ENCODE data around the gene EXOC6B.

EXOC6B gene

DNA sequence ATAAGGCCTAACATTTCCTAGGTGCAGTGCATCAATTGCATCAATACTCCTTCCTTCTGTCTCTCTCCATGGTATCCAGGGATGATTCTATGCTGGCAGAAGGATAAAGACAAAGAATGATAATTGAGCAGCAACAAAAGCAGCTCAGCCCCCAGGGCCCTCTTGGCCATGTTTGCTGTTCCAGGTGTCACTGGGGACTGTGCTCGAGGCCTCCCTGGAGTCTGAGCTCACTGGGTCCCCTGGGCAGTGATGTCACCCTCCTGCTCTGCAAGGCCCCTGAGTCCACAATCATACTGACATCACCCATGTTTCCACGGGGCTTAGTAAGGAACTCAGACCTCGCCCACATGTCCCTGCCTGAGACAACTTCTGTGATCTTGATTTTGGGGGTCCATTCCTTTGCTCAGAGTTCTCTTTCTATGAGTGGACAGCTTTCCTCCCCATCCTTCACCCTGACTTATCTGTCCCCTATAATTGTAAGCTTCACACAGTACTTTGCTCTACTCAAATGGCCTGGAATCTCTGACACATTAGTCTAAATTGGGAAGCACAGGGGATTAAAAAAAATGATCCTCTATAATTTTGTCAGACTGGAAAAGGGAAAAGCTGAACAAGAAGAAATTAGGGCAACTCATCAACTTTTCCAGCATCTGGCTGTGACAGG, 15.8 kb upstream of the EXOC6B start:
- no peaks in the 10 kb centered on the region for H3K36me3 ChIP-seq (ENCODE audit: insufficient read depth, low read length)
- no peaks in the 10 kb centered on the region for H3K9me3 ChIP-seq (ENCODE audit: control insufficient read depth, insufficient read depth, low read length)
- no peaks in the 10 kb centered on the region for H3K4me1 ChIP-seq (ENCODE audit: insufficient read depth, low read length)
- no peak overlapping the region for H3K9ac ChIP-seq (ENCODE audit: low read depth, low read length)

DNA sequence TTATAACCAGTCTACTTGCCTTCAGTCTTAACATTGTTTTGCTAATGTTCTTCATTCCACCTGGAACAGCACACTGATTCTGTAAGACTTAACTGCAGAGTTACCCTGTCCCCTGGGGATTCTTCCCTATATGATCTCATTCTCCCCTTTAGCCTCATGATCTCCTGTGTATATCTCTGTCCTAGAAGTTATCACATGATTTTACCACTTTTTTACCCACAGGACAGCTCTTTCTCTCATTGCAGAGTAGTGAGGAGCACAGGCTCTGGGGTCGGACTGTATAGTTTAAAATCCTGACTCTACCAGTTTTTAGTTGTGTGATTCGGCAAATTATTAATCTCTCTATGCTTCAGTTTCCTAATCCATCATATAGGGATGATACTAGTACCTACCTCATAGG, 14.2 kb upstream of the EXOC6B start:
- Histone ChIP-seq H3K9me3 (ENCODE audit: control insufficient read depth, insufficient read depth, low read length) (no peaks in the 10 kb centered on the region), H3K4me1 (ENCODE audit: insufficient read depth, low read length) (no peaks in the 10 kb centered on the region), H3K36me3 (ENCODE audit: insufficient read depth, low read length) (no peaks in the 10 kb centered on the region), H3K9ac (ENCODE audit: low read depth, low read length) (no peak overlapping the region)

DNA sequence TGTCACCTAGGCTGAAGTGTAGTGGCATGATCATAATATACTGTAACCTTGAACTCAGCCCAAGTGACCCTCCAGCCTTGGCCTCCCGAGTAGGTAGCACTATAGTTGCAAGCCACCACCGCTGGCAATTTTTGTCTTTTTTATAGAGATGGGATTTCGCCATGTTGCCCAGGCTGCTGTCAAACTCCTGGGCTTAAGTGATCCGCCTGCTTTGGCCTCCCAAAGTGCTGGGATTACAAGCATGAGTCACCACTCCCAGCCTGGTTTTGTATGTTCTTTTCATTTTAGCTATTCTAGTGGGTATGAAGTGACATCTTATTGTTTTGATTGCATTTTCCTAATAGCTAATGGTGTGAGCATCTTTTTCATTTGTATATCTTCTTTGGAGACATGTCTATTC, 11.3 kb upstream of the EXOC6B start:
- no peaks in the 10 kb centered on the region for H3K4me1 ChIP-seq (ENCODE audit: insufficient read depth, low read length)
- H3K36me3 ChIP-seq (ENCODE audit: insufficient read depth, low read length): no peaks in the 10 kb centered on the region
- no peak overlapping the region for H3K9ac ChIP-seq (ENCODE audit: low read depth, low read length)
- H3K9me3 ChIP-seq (ENCODE audit: control insufficient read depth, insufficient read depth, low read length): no peaks in the 10 kb centered on the region

DNA sequence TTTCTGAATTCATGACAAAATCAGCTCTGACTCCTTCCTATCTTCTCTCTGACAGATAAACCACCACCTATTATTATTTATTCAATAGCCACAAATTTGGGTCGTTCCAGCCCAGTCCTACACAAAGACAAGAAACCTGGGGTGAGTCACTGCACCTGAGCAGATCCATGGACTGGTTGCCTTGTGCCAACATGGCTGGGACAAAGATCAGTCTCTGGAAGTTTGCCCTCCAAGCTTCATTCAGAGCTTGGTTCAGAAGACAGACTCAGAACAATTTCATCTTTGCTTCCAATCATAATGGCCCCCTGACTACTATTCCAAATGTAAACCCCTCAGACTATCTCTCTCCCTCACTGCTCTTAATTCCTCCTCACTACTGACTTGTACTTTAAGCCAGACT, 9.6 kb upstream of the EXOC6B start:
- H3K4me1 ChIP-seq (ENCODE audit: insufficient read depth, low read length): no peaks in the 10 kb centered on the region

DNA sequence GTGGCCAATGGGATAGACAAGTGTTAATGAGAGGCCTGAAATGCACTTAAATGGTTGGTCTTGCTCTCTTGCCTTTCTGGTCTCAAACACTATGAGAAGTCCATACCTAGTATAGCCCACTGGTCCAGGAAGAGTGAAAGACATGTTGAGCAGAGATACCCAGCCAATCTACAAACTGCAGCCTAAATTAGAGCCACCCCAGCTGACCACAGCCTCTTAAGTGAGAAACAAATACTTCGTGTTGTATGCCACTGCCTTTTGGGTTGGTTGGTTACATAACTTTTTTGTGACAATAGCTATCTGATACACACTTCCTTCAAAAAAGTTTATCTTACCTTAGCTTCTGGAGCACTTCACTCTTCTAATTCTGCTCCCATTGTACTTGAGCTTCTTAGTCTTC, 8.8 kb upstream of the EXOC6B start:
- no peaks in the 10 kb centered on the region for H3K36me3 ChIP-seq (ENCODE audit: insufficient read depth, low read length)
- H3K9ac ChIP-seq (ENCODE audit: low read depth, low read length): no peak overlapping the region
- no peaks in the 10 kb centered on the region for H3K4me1 ChIP-seq (ENCODE audit: insufficient read depth, low read length)
- no peaks in the 10 kb centered on the region for H3K9me3 ChIP-seq (ENCODE audit: control insufficient read depth, insufficient read depth, low read length)

More for the DNA sequence above, 9.6 kb upstream of the EXOC6B start:
- H3K36me3 ChIP-seq (ENCODE audit: insufficient read depth, low read length): no peaks in the 10 kb centered on the region
- H3K9ac ChIP-seq (ENCODE audit: low read depth, low read length): no peak overlapping the region
- no peaks in the 10 kb centered on the region for H3K9me3 ChIP-seq (ENCODE audit: control insufficient read depth, insufficient read depth, low read length)

DNA sequence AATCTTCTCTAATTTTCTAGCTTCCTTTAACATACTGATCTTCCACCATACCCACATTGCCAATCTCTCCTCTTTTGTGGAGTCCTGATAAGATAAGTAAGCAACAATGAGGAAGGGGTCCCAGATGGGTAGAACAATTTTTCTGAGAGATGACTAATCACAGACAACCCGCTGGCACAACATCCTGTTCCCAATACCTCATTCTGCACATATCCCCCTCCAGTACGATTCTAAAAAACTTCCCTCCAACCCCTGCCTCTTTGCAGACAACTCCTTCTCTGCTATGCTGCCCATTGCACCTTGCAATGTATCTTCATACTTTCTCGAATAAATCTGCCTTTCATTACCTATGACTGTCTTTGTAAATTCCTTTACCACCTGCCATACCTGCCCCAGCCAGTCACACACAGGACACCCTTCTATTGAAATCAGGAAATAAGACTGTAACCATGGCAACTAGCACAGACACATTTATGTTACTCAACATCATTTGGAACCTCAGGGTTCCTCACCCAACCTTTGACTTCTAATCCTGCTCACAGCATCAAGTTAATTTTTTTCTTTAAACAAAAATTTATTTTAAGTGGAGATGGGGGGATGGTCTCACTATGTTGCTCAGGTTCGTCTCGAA, 7.4 kb upstream of the EXOC6B start:
- no peak overlapping the region for H3K9ac ChIP-seq (ENCODE audit: low read depth, low read length)
- H3K36me3 ChIP-seq (ENCODE audit: insufficient read depth, low read length): no peaks in the 10 kb centered on the region
- H3K4me1 ChIP-seq (ENCODE audit: insufficient read depth, low read length): peaks cover 2% of the 10 kb centered on the region; the same call in 1 of the 2 replicates
- H3K9me3 ChIP-seq (ENCODE audit: control insufficient read depth, insufficient read depth, low read length): no peaks in the 10 kb centered on the region

DNA sequence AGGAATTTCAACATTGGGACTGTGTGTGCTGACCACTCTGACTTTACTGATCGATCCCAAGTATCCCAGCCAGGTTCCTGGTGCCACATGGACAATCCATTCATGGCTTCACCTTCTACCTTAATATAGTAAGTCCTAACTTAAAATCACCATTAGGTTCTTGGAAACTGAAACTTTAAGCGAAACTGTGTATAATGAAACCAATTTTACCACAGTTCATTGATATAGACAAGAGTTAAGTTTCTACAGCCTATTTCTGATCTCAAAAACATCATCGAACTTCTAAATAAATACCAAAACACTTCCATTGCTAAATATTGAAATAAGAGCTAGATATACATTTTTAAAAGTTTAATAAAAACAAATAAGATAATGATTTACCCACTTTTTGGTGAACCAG, 4.4 kb upstream of the EXOC6B start:
- peaks cover 11% of the 10 kb centered on the region for H3K4me1 ChIP-seq (ENCODE audit: insufficient read depth, low read length)
- H3K9me3 ChIP-seq (ENCODE audit: control insufficient read depth, insufficient read depth, low read length): no peaks in the 10 kb centered on the region
- H3K9ac ChIP-seq (ENCODE audit: low read depth, low read length): no peak overlapping the region

DNA sequence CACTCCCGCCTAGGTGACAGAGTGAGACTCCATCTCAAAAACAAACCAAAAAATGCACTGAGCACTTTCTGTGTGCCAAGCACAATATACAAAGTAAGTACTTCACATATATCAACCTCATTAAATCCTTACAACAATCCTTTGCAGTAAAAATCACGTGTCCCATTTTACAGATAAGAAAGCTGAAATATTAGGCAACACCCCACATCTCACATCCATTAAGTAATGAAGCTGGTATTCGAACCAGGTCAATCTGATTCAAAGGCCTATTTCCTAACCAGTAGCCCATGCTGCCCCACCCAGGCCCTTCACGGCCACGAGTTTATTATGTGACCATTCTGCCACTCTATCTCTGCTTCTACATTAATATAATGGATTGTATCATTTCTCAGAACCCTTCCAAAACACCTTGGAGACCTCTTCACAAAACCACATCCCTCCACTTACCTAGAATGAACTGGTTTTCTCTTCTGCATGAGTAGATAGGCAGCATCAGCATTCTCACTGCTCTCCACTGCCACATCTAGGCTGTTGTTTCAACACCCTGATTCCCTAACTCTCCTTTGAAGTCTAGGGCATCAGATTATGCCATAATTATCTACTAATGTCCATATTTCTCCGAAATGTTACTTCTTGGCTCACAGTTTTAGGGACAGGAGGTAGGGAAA, 3.1 kb upstream of the EXOC6B start:
- Histone ChIP-seq H3K4me1 (ENCODE audit: insufficient read depth, low read length) (peaks cover 16% of the 10 kb centered on the region), H3K9me3 (ENCODE audit: control insufficient read depth, insufficient read depth, low read length) (no peaks in the 10 kb centered on the region)

More for the DNA sequence above, 4.4 kb upstream of the EXOC6B start:
- no peaks in the 10 kb centered on the region for H3K36me3 ChIP-seq (ENCODE audit: insufficient read depth, low read length)

DNA sequence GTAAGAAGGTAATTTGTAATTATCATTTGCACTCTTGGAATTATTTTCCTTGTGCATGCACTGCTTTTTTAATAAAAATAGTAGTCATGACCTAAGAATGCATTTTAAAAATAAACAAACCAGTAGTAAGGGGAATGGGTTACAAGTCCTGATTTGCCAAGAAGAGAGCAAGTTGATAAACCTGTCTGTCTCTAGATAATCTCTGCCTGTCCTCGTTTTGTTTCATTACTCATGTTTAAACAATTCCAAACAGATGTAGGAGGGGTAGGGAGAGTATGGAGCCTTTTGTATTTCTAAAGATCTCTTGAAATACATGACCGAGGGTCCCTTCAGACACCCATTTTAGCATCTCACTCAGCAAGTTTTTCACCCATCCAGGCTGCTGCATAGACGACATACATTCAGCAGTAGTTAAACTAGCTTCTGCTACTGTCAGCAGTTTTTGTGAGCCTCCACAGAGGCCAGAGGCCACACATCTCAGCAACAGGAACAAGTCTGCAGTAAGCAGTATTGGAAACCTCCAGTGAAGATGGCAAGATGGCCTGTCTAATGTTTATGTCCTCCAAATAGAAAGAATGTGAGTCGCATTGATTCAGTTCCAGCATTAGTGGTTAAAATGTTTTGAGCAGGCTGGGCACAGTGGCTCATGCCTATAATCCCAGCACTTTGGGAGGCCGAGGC, 2.3 kb upstream of the EXOC6B start:
- Histone ChIP-seq H3K9ac (ENCODE audit: low read depth, low read length) (no peak overlapping the region), H3K9me3 (ENCODE audit: control insufficient read depth, insufficient read depth, low read length) (no peaks in the 10 kb centered on the region), H3K36me3 (ENCODE audit: insufficient read depth, low read length) (no peaks in the 10 kb centered on the region), H3K4me1 (ENCODE audit: insufficient read depth, low read length) (peaks cover 16% of the 10 kb centered on the region)

More for the DNA sequence above, 3.1 kb upstream of the EXOC6B start:
- H3K36me3 ChIP-seq (ENCODE audit: insufficient read depth, low read length): no peaks in the 10 kb centered on the region
- no peak overlapping the region for H3K9ac ChIP-seq (ENCODE audit: low read depth, low read length)

DNA sequence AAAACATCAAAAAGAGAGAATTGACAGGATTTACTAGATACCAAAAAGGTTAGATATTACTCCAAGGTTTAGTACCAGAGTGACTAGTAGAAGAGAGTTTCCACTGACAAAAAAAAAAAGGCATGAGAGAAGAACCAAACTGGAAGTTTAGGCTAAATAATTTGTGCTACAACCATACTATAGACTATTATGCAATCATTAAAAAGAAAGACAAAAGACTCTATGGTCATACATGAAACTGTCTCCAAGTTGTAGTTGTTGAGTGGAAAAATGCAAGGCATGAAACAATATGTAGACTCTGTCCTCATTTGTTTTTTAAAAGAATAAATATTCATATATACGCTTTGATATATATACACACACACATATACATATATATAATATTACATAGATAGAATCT, 1.7 kb upstream of the EXOC6B start:
- Histone ChIP-seq H3K9ac (ENCODE audit: low read depth, low read length) (no peak overlapping the region), H3K9me3 (ENCODE audit: control insufficient read depth, insufficient read depth, low read length) (no peaks in the 10 kb centered on the region), H3K4me1 (ENCODE audit: insufficient read depth, low read length) (peaks cover 19% of the 10 kb centered on the region)

DNA sequence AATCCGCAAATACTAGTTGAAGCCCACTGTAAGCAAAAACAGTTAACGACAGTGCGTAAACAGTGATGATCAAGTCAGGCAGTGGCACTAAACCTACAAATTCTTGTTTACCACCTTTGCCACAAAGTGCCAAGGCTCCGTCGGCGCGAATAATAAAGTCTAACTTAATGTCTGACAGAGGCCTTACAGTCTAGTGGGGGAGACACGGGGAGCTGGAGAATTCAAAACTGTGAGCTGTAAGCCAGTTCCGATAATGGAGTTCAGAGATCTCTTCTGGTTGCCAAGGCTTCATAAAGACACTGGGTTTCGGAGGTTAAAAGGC, 284 bp upstream of the EXOC6B start:
- H3K9me3 ChIP-seq (ENCODE audit: control insufficient read depth, insufficient read depth, low read length): no peaks in the 10 kb centered on the region
- H3K36me3 ChIP-seq (ENCODE audit: insufficient read depth, low read length): no peaks in the 10 kb centered on the region; the same call in 1 of the 2 replicates
- peaks cover 22% of the 10 kb centered on the region for H3K4me1 ChIP-seq (ENCODE audit: insufficient read depth, low read length)
- H3K9ac ChIP-seq (ENCODE audit: low read depth, low read length): no peak overlapping the region; the same call in 1 of the 2 replicates

More for the DNA sequence above, 1.7 kb upstream of the EXOC6B start:
- no peaks in the 10 kb centered on the region for H3K36me3 ChIP-seq (ENCODE audit: insufficient read depth, low read length)

DNA sequence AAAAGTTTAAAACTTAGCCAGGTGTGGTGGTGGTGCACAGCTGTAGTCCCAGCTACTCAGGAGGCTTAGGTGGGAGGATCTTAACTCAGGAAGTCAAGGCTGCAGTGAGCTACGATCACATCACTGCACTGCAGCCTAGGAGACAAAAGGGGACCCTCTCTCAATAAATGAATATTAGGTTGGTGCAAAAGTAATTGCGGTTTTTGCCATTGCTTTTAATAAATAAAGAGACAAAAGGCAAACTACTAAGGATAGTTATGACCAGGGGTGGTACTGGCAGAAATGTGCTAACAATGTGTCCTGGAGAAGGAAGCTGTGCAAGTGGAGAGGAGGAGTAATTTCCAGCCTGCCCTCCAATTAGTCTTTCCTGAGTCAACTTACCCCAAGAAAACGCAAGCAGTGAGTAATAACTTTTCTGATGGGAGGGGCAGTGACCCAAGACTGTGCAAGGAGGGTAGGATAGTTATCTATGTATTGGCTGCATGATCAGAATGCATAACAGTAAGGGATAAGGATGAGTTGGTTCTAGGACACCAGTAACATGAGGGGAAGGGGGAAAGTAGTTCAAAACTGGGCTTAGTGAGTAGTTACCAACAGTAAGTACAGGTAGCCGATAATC, 1.5 kb downstream of the EXOC6B start:
- H3K9ac ChIP-seq (ENCODE audit: low read depth, low read length): peak overlapping the region; percentile 69; the same call in 1 of the 2 replicates
- H3K36me3 ChIP-seq (ENCODE audit: insufficient read depth, low read length): no peaks in the 10 kb centered on the region; the same call in 1 of the 2 replicates
- H3K4me1 ChIP-seq (ENCODE audit: insufficient read depth, low read length): peaks cover 22% of the 10 kb centered on the region
- no peaks in the 10 kb centered on the region for H3K9me3 ChIP-seq (ENCODE audit: control insufficient read depth, insufficient read depth, low read length)

DNA sequence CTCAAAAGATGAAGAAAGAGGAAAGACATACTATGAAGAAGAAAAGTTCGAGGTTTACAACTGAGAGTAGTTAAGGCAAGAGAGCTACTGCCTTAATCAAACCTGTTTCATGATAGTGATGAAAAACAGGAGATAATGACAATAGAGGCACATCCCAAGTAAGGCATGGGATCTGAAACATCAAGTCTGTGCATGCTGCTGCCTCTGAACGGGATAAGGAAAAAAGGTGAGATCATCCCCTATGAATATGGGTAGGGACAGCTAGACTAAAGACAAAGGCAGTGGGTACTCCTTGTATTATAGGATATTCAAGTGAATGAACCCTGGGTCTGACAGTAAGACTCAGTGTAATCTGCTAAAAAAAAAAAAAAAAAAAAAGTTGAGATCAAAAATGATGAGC, 3.0 kb downstream of the EXOC6B start:
- Histone ChIP-seq H3K9me3 (ENCODE audit: control insufficient read depth, insufficient read depth, low read length) (no peaks in the 10 kb centered on the region), H3K36me3 (ENCODE audit: insufficient read depth, low read length) (no peaks in the 10 kb centered on the region; the same call in 1 of the 2 replicates), H3K4me1 (ENCODE audit: insufficient read depth, low read length) (peaks cover 16% of the 10 kb centered on the region; the same call in 1 of the 2 replicates), H3K9ac (ENCODE audit: low read depth, low read length) (no peak overlapping the region)

DNA sequence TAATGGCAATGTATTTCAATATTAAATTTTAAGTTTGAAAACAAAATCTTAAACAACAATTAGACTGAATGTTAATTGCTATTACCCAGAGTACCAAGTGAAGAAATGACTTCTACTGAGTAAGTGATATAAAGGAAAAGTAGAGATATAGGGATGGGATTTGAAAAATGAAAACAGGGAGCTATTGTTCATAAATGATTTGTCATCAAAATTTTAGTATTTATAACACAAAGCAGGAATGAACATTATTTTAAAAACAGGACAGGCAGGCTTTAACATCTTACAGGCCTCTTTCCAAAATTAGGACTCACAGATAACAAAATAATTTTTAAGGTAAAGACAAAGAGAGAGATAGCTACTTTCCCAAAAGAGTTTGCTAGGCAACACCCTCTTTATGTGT, 3.9 kb downstream of the EXOC6B start:
- H3K9ac ChIP-seq (ENCODE audit: low read depth, low read length): no peak overlapping the region
- H3K36me3 ChIP-seq (ENCODE audit: insufficient read depth, low read length): no peaks in the 10 kb centered on the region; the same call in 1 of the 2 replicates
- peaks cover 15% of the 10 kb centered on the region; the same call in 1 of the 2 replicates for H3K4me1 ChIP-seq (ENCODE audit: insufficient read depth, low read length)
- no peaks in the 10 kb centered on the region for H3K9me3 ChIP-seq (ENCODE audit: control insufficient read depth, insufficient read depth, low read length)
